Kidney (tissue), 14 donors: ENCODE data around the gene DTWD2. TPM values are rescaled to one million over a fixed set of nuclear protein-coding genes. Genes with fewer than 3 reads are reported as not detected.
"Not testable (repeated sequence)": the region's sequence is repeated elsewhere in the genome, so short reads cannot be mapped to it uniquely, and the experiment has no call there.

Experiments used
- DNase-seq, 5 donors: peaks; one replicate each; pipeline ENCODE4 v3.0.0-alpha.2; 2013 to 2020
- FAIRE-seq: peaks from 2 replicates; lab custom pipeline; 2012; peaks lifted over from hg19 to GRCh38; lab: Jason Lieb, UNC
- H3K27ac ChIP-seq, 2 donors: one replicate each; pipeline ENCODE4 v1.7.0; 2013; ENCODE audit warnings: low read depth in 2 of 2, low read length in 2 of 2, inconsistent platforms in 1 of 2
- H3K27me3 ChIP-seq: one replicate; pipeline ENCODE4 v1.7.1; 2013; ENCODE audit warnings: low read length, inconsistent platforms; ENCODE audit not compliant: control insufficient read depth, insufficient read depth
- H3K36me3 ChIP-seq, 3 donors: one replicate each; pipeline versions ENCODE4 v1.7.0 to v1.7.1; 2013; ENCODE audit warnings: low read length in 3 of 3, control low read depth in 1 of 3, inconsistent platforms in 1 of 3; ENCODE audit not compliant: insufficient read depth in 3 of 3, control insufficient read depth in 2 of 3
- H3K4me1 ChIP-seq, 3 donors: one replicate each; pipeline versions ENCODE4 v1.7.0 to v1.7.1; 2013; ENCODE audit warnings: low read length in 3 of 3, inconsistent platforms in 1 of 3, low read depth in 1 of 3; ENCODE audit not compliant: control insufficient read depth in 2 of 3, insufficient read depth in 2 of 3
- H3K4me3 ChIP-seq, 3 donors: one replicate each; pipeline versions ENCODE4 v1.7.0 to v1.8.1; 2013; ENCODE audit warnings: low read length in 3 of 3, control low read depth in 1 of 3, inconsistent platforms in 1 of 3
- H3K9ac ChIP-seq, 3 donors: one replicate each; pipeline versions ENCODE4 v1.7.0 to v1.7.1; 2013; ENCODE audit warnings: low read length in 3 of 3, control low read depth in 1 of 3, inconsistent platforms in 1 of 3
- H3K9me3 ChIP-seq, 3 donors: one replicate each; pipeline versions ENCODE4 v1.7.0 to v1.7.1; 2013; ENCODE audit warnings: low read length in 3 of 3, control low read depth in 1 of 3, inconsistent platforms in 1 of 3; ENCODE audit not compliant: control insufficient read depth in 2 of 3, insufficient read depth in 1 of 3
- intact Hi-C: fragments of 100-400 bp; cut with DNase I; formaldehyde crosslinking; loops from one replicate; pipeline ENCODE4 v1.11.1; 2022
- polyA plus RNA-seq: library from polyadenylated mRNA; stranded (reverse); fragments of 350-450 nt; fragmentation: Illumina TruSeq; extraction: RNeasy Lipid Tissue Mini Kit (QIAGEN cat#74804); gene quantifications from one replicate; pipeline ENCODE4 v1.2.3, GENCODE V29; 2014; ENCODE audit warnings: low read depth, low replicate concordance; ENCODE audit not compliant: insufficient read depth
- total RNA-seq: library from RNA; stranded (reverse); fragmentation: NEBNext Ultra II Directional; extraction: Animal tissue kit (Norgen Biotek cat#: 25700); gene quantifications from one replicate; pipeline ENCODE4 v1.2.1, GENCODE V29; 2021
- TF ChIP-seq, protein P1 (sequence below): IDR thresholded peaks from 3 replicates; pipeline ENCODE4 v1.5.1; 2012; ENCODE audit warnings: mild to moderate bottlenecking, moderate library complexity, borderline replicate concordance; ENCODE audit not compliant: insufficient read depth; ENCODE audit errors: extremely low read depth
- donor health status: control.
- donor health status: control.
- donor health status: control.
- donor health status: control.
- donor health status: control.
- donor health status: DM: yes; HTN: yes; CAD: no.
- donor health status: Normal renal cell carcinoma (clear cell type).

DTWD2 gene
- total and polyA plus RNA-seq, 2 donors from 2014 or later, result 3.7 to 12.4 TPM

DNA sequence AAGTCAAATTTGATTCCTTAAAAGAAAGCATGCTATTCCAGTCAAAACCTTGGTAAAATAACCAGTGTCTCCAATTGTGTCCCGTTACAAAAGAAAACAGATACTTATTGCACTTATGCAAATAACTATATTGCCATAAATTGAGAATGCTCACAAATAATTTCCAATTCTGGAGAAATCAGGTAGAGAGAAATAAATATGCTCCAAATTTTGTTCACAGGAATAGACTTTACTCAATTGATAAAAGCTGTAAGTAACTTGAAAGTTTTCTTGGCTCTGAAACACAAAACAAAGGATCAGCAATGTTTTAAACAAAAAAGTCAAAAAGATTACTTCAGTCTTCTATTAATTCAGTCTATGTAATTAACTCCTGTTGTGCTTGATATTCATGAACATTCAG, 7.8 kb upstream of the DTWD2 start:
- no peak for FAIRE-seq
- no peak for DNase-seq
- Histone ChIP-seq H3K4me1 (no peaks in the 10 kb centered on the region), H3K9me3 (peaks cover 0 to 14% (median 3%) of the 10 kb centered on the region in 3 donors), H3K27me3 (no peaks in the 10 kb centered on the region), H3K27ac (no peak overlapping the region), H3K36me3 (no peaks in the 10 kb centered on the region), H3K4me3 (no peak overlapping the region), H3K9ac (no peak overlapping the region)
- intact Hi-C loops, result no loop called here
- TF ChIP-seq, protein P1, sequence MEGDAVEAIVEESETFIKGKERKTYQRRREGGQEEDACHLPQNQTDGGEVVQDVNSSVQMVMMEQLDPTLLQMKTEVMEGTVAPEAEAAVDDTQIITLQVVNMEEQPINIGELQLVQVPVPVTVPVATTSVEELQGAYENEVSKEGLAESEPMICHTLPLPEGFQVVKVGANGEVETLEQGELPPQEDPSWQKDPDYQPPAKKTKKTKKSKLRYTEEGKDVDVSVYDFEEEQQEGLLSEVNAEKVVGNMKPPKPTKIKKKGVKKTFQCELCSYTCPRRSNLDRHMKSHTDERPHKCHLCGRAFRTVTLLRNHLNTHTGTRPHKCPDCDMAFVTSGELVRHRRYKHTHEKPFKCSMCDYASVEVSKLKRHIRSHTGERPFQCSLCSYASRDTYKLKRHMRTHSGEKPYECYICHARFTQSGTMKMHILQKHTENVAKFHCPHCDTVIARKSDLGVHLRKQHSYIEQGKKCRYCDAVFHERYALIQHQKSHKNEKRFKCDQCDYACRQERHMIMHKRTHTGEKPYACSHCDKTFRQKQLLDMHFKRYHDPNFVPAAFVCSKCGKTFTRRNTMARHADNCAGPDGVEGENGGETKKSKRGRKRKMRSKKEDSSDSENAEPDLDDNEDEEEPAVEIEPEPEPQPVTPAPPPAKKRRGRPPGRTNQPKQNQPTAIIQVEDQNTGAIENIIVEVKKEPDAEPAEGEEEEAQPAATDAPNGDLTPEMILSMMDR, result no peak

- H3K4me3 ChIP-seq, result no peak overlapping the region
- TF ChIP-seq, protein P1, result no peak
- FAIRE-seq (no peak), DNase-seq (no peak)
- no peaks in the 10 kb centered on the region for H3K27me3 ChIP-seq
- H3K9ac ChIP-seq, result no peak overlapping the region
- peaks cover 0 to 9% (median 3%) of the 10 kb centered on the region in 3 donors for H3K9me3 ChIP-seq
- no peaks in the 10 kb centered on the region for H3K4me1 ChIP-seq
- H3K27ac ChIP-seq, result no peak overlapping the region
- H3K36me3 ChIP-seq, result no peaks in the 10 kb centered on the region
- intact Hi-C loops, result no loop called here
These were observed 6.2 kb upstream of the DTWD2 start for GRCh38 chr5:118994595-118994994.

DNA sequence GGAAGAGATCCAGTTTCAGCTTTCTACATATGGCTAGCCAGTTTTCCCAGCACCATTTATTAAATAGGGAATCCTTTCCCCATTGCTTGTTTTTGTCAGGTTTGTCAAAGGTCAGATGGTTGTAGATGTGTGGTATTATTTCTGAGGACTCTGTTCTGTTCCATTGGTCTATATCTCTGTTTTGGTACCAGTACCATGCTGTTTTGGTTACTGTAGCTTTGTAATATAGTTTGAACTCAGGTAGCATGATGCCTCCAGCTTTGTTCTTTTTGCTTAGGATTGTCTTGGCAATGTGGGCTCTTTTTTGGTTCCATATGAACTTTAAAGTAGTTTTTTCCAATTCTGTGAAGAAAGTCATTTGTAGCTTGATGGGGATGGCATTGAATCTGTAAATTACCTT, 4.8 kb upstream of the DTWD2 start:
- H3K9me3 ChIP-seq, H3K27ac ChIP-seq, H3K36me3 ChIP-seq, intact Hi-C loops, H3K27me3 ChIP-seq, H3K4me3 ChIP-seq, DNase-seq, H3K4me1 ChIP-seq, FAIRE-seq, H3K9ac ChIP-seq: not testable (repeated sequence)

- DNase-seq, H3K27me3 ChIP-seq, H3K4me1 ChIP-seq, H3K9ac ChIP-seq, H3K4me3 ChIP-seq, intact Hi-C loops, H3K36me3 ChIP-seq, FAIRE-seq, H3K9me3 ChIP-seq, H3K27ac ChIP-seq: not testable (repeated sequence)
These were observed 3.7 kb upstream of the DTWD2 start for GRCh38 chr5:118992055-118992454.
